Left lung (tissue), 10 donors: ENCODE data around the gene FAM107B. TPM values are rescaled to one million over a fixed set of nuclear protein-coding genes. Genes with fewer than 3 reads are reported as not detected.

Experiments used
- ATAC-seq: fragments of 200-7000 bp; cut with Tn5 transposase; one replicate; pipeline ENCODE4 v1.9.1; 2020; ENCODE audit warnings: moderate library complexity
- DNase-seq, 4 donors: peaks; one replicate each; pipeline ENCODE4 v3.0.0-alpha.2; 2013 to 2020
- H3K27ac ChIP-seq, 2 donors: fragments of 200-600 bp; sonication (generic) in 1 of 2; one replicate each; pipeline versions ENCODE4 v1.5.0 to v1.8.0; 2020 to 2021
- H3K27me3 ChIP-seq, 2 donors: fragments of 200-600 bp; sonication (generic) in 1 of 2; one replicate each; pipeline versions ENCODE4 v1.5.0 to v1.8.0; 2020 to 2021
- H3K36me3 ChIP-seq, 2 donors: fragments of 200-600 bp; sonication (generic) in 1 of 2; one replicate each; pipeline versions ENCODE4 v1.5.0 to v1.8.0; 2020 to 2021
- H3K4me1 ChIP-seq, 2 donors: fragments of 200-600 bp; one replicate each; pipeline ENCODE4 v1.8.0; 2021
- H3K4me3 ChIP-seq, 2 donors: fragments of 200-600 bp; sonication (generic) in 1 of 2; one replicate each; pipeline versions ENCODE4 v1.5.0 to v1.8.0; 2020 to 2021; ENCODE audit warnings: mild to moderate bottlenecking in 1 of 2
- H3K9me3 ChIP-seq, 2 donors: fragments of 200-600 bp; sonication (generic) in 1 of 2; one replicate each; pipeline versions ENCODE4 v1.5.0 to v1.8.0; 2020 to 2021
- CTCF ChIP-seq, 2 donors: fragments of 200-600 bp; sonication (generic) in 1 of 2; IDR thresholded peaks; one replicate each; pipeline versions ENCODE4 v1.5.0 to v1.8.0; 2021; ENCODE audit warnings: antibody characterized with exemption in 2 of 2
- intact Hi-C, 2 donors: fragments of 100-400 bp; cut with DNase I; formaldehyde crosslinking; loops; one replicate each; pipeline versions ENCODE4 v1.11.2 to v1.14.2; 2022
- polyA plus RNA-seq, 6 donors: library from polyadenylated mRNA; unstranded; fragments of 120-200 nt; gene quantifications; one replicate each; pipeline ENCODE4 v1.2.1, GENCODE V29; 2013; ENCODE audit not compliant: insufficient read length in 6 of 6
- total RNA-seq, 2 donors: library from RNA; stranded (reverse); fragmentation: NEBNext Ultra II Directional; extraction: Animal tissue kit (Norgen Biotek cat#: 25700); gene quantifications; one replicate each; pipeline ENCODE4 v1.2.1, GENCODE V29; 2021
- donor health status: DM: no; HTN: yes; CAD: no.
- donor health status: DM: no; HTN: no; CAD: no.

FAM107B gene
- total and polyA plus RNA-seq, 8 donors = 66.2 to 93.6 (median 83.0) TPM

- peaks cover 0 to 22% of the 10 kb centered on the region in 2 donors for H3K36me3 ChIP-seq
- no peaks in the 10 kb centered on the region for H3K9me3 ChIP-seq
- TF ChIP-seq CTCF (IDR thresholded peaks at IDR 0.05) = no peak
- no peaks in the 10 kb centered on the region for H3K27me3 ChIP-seq
- H3K27ac ChIP-seq = peak overlapping the region in 1 of 2 donors; percentile 92
- intact Hi-C loops = no loop called here
- ATAC-seq (no peak), DNase-seq (no peak)
- H3K4me1 ChIP-seq = peaks cover 0 to 82% of the 10 kb centered on the region in 2 donors
- no peak overlapping the region for H3K4me3 ChIP-seq
Observed at GRCh38 chr10:14563076-14563336, 211.7 kb downstream of the FAM107B start.

GRCh38 chr10:14562218-14563075 is 212.2 kb downstream of the FAM107B start:
- no peak for DNase-seq
- Histone ChIP-seq H3K27ac (peak overlapping the region in 1 of 2 donors; percentile 92), H3K36me3 (peaks cover 0 to 16% of the 10 kb centered on the region in 2 donors), H3K9me3 (no peaks in the 10 kb centered on the region), H3K4me1 (peaks cover 0 to 82% of the 10 kb centered on the region in 2 donors), H3K4me3 (no peak overlapping the region), H3K27me3 (no peaks in the 10 kb centered on the region)
- no peak for TF ChIP-seq CTCF (IDR thresholded peaks at IDR 0.05)
- intact Hi-C loops = no loop called here
- ATAC-seq = peak; percentile 24

GRCh38 chr10:14560791-14561765 is 213.6 kb downstream of the FAM107B start:
- Histone ChIP-seq H3K27me3 (no peaks in the 10 kb centered on the region), H3K9me3 (no peaks in the 10 kb centered on the region), H3K4me1 (peaks cover 6 to 86% of the 10 kb centered on the region in 2 donors), H3K36me3 (peaks cover 0 to 4% of the 10 kb centered on the region in 2 donors), H3K4me3 (no peak overlapping the region), H3K27ac (peak overlapping the region in 1 of 2 donors; percentile 92)
- no peak for TF ChIP-seq CTCF (IDR thresholded peaks at IDR 0.05)
- intact Hi-C loops = no loop called here
- no peak for ATAC-seq
- no peak for DNase-seq

- DNase-seq (peak in 2 of 4 donors; percentile 74 to 82), ATAC-seq (peak; percentile 34)
- Histone ChIP-seq H3K27ac (peak overlapping the region; percentile 43 to 92), H3K27me3 (no peaks in the 10 kb centered on the region), H3K36me3 (no peaks in the 10 kb centered on the region), H3K4me1 (peaks cover 13 to 86% of the 10 kb centered on the region in 2 donors), H3K4me3 (no peak overlapping the region), H3K9me3 (no peaks in the 10 kb centered on the region)
- TF ChIP-seq CTCF (IDR thresholded peaks at IDR 0.05) = peak in 1 of 2 donors; percentile 10
- intact Hi-C loops = no loop called here
Observed at GRCh38 chr10:14560274-14560673, 214.4 kb downstream of the FAM107B start.

- ATAC-seq = no peak
- TF ChIP-seq CTCF (IDR thresholded peaks at IDR 0.05) = no peak
- intact Hi-C loops = no loop called here
- H3K4me1 ChIP-seq = peaks cover 32 to 86% of the 10 kb centered on the region in 2 donors
- no peaks in the 10 kb centered on the region for H3K36me3 ChIP-seq
- H3K27ac ChIP-seq = peak overlapping the region in 1 of 2 donors; percentile 92
- no peak for DNase-seq
- no peak overlapping the region for H3K4me3 ChIP-seq
- H3K9me3 ChIP-seq = no peaks in the 10 kb centered on the region
- no peaks in the 10 kb centered on the region for H3K27me3 ChIP-seq
Observed at GRCh38 chr10:14558025-14558424, 216.7 kb downstream of the FAM107B start.
